HepG2 (cell line): ENCODE results near the gene NUB1. TPM values are rescaled to one million over a fixed set of nuclear protein-coding genes. Genes with fewer than 3 reads are reported as not detected.

ENCODE experiments used
- ARID2 ChIP-seq: sonication (generic); formaldehyde crosslinking; IDR thresholded peaks from 2 replicates; pipeline ENCODE4 v1.8.1; 2022; ENCODE audit warnings: mild to moderate bottlenecking, missing genetic modification reagents, borderline replicate concordance
- BCL6 ChIP-seq: IDR thresholded peaks from 2 replicates; pipeline ENCODE4 v1.6.1; 2016; ENCODE audit warnings: missing genetic modification reagents, missing compliant biosample characterization
- ELF4 ChIP-seq: sonication (generic); formaldehyde crosslinking; IDR thresholded peaks from 2 replicates; pipeline ENCODE4 v1.5.0; 2020; ENCODE audit warnings: missing genetic modification reagents, mild to moderate bottlenecking, moderate library complexity, borderline replicate concordance
- GATAD2A ChIP-seq: IDR thresholded peaks from 2 replicates; pipeline ENCODE4 v1.6.1; 2016
- HOXA9 ChIP-seq: sonication (generic); formaldehyde crosslinking; IDR thresholded peaks from 2 replicates; pipeline ENCODE4 v1.8.1; 2022; ENCODE audit warnings: missing genetic modification reagents, mild to moderate bottlenecking, moderate library complexity, borderline replicate concordance
- MAFG ChIP-seq: sonication (generic); formaldehyde crosslinking; IDR thresholded peaks from 2 replicates; pipeline ENCODE4 v1.5.1; 2020; ENCODE audit warnings: mild to moderate bottlenecking, missing genetic modification reagents
- MED1 ChIP-seq: sonication (generic); formaldehyde crosslinking; IDR thresholded peaks from 2 replicates; pipeline ENCODE4 v1.4.0; 2020; ENCODE audit warnings: missing genetic modification reagents
- PCBP1 ChIP-seq: fragments of 200-400 bp; formaldehyde crosslinking; IDR thresholded peaks from 2 replicates; pipeline ENCODE4 v1.6.1; 2017; ENCODE audit warnings: mild to moderate bottlenecking, low read depth, low read length, borderline replicate concordance
- POLR2AphosphoS5 ChIP-seq: IDR thresholded peaks from 2 replicates; pipeline ENCODE4 v1.6.1; 2012; ENCODE audit warnings: low read depth, low read length
- PPARG ChIP-seq: conservative IDR thresholded peaks from 2 replicates; pipeline ENCODE4 v1.6.1; 2016; ENCODE audit warnings: missing biosample characterization, missing genetic modification reagents
- RFXANK ChIP-seq: IDR thresholded peaks from 2 replicates; pipeline ENCODE4 v1.6.1; 2016
- SOX5 ChIP-seq: IDR thresholded peaks from 2 replicates; pipeline ENCODE4 v1.6.1; 2016; ENCODE audit warnings: borderline replicate concordance
- ZBTB7A ChIP-seq: sonication (generic); formaldehyde crosslinking; IDR thresholded peaks from 2 replicates; pipeline ENCODE4 v1.8.0; 2022; ENCODE audit warnings: mild to moderate bottlenecking, missing genetic modification reagents
- ZBTB8A ChIP-seq: sonication (generic); formaldehyde crosslinking; IDR thresholded peaks from 2 replicates; pipeline ENCODE4 v1.4.0; 2020; ENCODE audit warnings: mild to moderate bottlenecking, low read depth, missing genetic modification reagents, borderline replicate concordance
- ZFY ChIP-seq: sonication (generic); formaldehyde crosslinking; IDR thresholded peaks from 2 replicates; pipeline ENCODE4 v1.4.0; 2020; ENCODE audit warnings: missing genetic modification reagents
- ZNF556 ChIP-seq: sonication (generic); formaldehyde crosslinking; IDR thresholded peaks from 2 replicates; pipeline ENCODE4 v1.4.0; 2020; ENCODE audit warnings: mild to moderate bottlenecking, missing genetic modification reagents, borderline replicate concordance
- polyA plus RNA-seq, 8 experiments: library from polyadenylated mRNA; depleted of rRNA in 3 of 8; stranded (reverse) in 7 of 8; unstranded in 1 of 8; fragments of >200 nt; fragmentation: Illumina TruSeq in 4 of 8; extraction: Trizol in 4 of 8; gene quantifications; 2 replicates each; pipeline versions ENCODE4 v1.2.1 to v1.2.3, GENCODE V29; 2011 to 2016; ENCODE audit warnings: low read depth in 4 of 8, missing spikeins in 1 of 8, mixed read lengths in 1 of 8; ENCODE audit not compliant: insufficient read depth in 1 of 8
- total RNA-seq, 5 experiments: library from RNA; depleted of rRNA; stranded (reverse); fragments of >200 nt; fragmentation: Illumina TruSeq; extraction: Trizol; gene quantifications; 2 replicates each; pipeline ENCODE4 v1.2.3, GENCODE V29; 2016; ENCODE audit warnings: low read depth in 1 of 5
- TF ChIP-seq, protein P1 (sequence below): sonication (generic); formaldehyde crosslinking; IDR thresholded peaks from 2 replicates; pipeline ENCODE4 v1.5.1; 2020; ENCODE audit warnings: mild to moderate bottlenecking, missing genetic modification reagents, moderate library complexity
- TF ChIP-seq, protein P2 (sequence below): sonication (generic); formaldehyde crosslinking; IDR thresholded peaks from 2 replicates; pipeline ENCODE4 v1.8.1; 2023; ENCODE audit warnings: missing genetic modification reagents, inconsistent platforms, borderline replicate concordance

Gene NUB1
- total and polyA plus RNA-seq, 2 of the 13 experiments (the other 11 are each of a cell fraction or from before 2014, with no cell fraction given) = 27.1 to 37.0 TPM

DNA sequence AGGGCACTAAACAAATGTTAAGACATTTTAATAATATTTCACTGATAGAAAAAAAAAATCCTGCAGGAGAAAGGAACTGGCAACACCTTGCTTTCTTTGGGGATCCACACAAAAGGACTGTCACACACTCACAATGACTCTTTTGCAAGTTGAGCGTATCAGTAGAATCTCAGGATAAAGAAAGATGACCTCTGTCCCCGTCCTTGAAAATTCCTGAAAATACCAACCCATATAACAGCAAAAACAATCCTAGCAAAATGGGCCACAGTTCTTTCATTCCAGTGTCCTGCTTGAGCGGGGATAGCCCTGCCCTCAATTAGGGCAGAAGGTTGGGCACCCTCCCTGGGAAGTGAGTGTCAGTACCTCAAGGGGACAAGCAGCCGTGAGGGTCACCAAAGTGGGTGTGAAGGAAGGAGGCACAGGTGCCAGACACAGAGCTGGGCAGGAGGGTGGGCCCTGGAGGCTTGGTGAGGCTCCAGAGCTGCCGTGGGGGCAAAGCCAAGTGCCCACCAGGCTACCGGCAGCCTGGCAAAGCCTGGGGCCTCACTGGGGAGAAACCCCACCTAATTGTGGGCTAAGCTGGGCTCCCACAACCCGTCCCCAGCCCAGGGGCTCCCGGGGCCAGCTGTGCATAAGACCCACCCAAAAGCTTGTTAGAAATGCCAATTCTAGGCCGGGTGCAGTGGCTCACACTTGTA lies 65.4 kb downstream of the NUB1 start (continued):
- TF ChIP-seq ZBTB7A (no peak), MED1 (CRISPR knock-in tag) (no peak), POLR2AphosphoS5 (no peak), RFXANK (CRISPR knock-in tag) (no peak), MAFG (no peak), ZFY (CRISPR knock-in tag) (no peak), ARID2 (CRISPR knock-in tag) (no peak), BCL6 (CRISPR knock-in tag) (peak; percentile 98), SOX5 (peak; percentile 75; the same call in 1 of the 2 replicates), GATAD2A (CRISPR knock-in tag) (0 out of 2 replicates have a peak, but pooled peaks have one; percentile 45), PPARG (peak; percentile 81), ZBTB8A (CRISPR knock-in tag) (no peak), ZNF556 (no peak), PCBP1 (no peak), HOXA9 (no peak), ELF4 (CRISPR knock-in tag) (no peak)
- TF ChIP-seq, protein P1, sequence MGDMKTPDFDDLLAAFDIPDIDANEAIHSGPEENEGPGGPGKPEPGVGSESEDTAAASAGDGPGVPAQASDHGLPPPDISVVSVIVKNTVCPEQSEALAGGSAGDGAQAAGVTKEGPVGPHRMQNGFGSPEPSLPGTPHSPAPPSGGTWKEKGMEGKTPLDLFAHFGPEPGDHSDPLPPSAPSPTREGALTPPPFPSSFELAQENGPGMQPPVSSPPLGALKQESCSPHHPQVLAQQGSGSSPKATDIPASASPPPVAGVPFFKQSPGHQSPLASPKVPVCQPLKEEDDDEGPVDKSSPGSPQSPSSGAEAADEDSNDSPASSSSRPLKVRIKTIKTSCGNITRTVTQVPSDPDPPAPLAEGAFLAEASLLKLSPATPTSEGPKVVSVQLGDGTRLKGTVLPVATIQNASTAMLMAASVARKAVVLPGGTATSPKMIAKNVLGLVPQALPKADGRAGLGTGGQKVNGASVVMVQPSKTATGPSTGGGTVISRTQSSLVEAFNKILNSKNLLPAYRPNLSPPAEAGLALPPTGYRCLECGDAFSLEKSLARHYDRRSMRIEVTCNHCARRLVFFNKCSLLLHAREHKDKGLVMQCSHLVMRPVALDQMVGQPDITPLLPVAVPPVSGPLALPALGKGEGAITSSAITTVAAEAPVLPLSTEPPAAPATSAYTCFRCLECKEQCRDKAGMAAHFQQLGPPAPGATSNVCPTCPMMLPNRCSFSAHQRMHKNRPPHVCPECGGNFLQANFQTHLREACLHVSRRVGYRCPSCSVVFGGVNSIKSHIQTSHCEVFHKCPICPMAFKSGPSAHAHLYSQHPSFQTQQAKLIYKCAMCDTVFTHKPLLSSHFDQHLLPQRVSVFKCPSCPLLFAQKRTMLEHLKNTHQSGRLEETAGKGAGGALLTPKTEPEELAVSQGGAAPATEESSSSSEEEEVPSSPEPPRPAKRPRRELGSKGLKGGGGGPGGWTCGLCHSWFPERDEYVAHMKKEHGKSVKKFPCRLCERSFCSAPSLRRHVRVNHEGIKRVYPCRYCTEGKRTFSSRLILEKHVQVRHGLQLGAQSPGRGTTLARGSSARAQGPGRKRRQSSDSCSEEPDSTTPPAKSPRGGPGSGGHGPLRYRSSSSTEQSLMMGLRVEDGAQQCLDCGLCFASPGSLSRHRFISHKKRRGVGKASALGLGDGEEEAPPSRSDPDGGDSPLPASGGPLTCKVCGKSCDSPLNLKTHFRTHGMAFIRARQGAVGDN (CRISPR knock-in tag) = peak; percentile 25; the same call in 1 of the 2 replicates
- TF ChIP-seq, protein P2, sequence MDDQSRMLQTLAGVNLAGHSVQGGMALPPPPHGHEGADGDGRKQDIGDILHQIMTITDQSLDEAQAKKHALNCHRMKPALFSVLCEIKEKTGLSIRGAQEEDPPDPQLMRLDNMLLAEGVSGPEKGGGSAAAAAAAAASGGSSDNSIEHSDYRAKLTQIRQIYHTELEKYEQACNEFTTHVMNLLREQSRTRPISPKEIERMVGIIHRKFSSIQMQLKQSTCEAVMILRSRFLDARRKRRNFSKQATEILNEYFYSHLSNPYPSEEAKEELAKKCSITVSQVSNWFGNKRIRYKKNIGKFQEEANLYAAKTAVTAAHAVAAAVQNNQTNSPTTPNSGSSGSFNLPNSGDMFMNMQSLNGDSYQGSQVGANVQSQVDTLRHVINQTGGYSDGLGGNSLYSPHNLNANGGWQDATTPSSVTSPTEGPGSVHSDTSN (CRISPR knock-in tag) = no peak
